NB4 (cell line): ENCODE results near the gene CREBBP.

Source experiments
- DNase-seq: peaks from one replicate; pipeline ENCODE4 v3.0.0; 2010; ENCODE audit warnings: low read depth
- H3K4me3 ChIP-seq: one replicate; pipeline ENCODE4 v1.5.1; 2011; ENCODE audit warnings: mild to moderate bottlenecking, low read depth, low read length, moderate library complexity
- MYC ChIP-seq: IDR thresholded peaks from 2 replicates; pipeline ENCODE4 v1.6.1; 2011; ENCODE audit warnings: low read depth, low read length
- POLR2A ChIP-seq: IDR thresholded peaks from 2 replicates; pipeline ENCODE4 v1.6.1; 2011; ENCODE audit warnings: mild to moderate bottlenecking; ENCODE audit not compliant: insufficient read length; ENCODE audit errors: extremely low read depth
- TF ChIP-seq, protein P1 (sequence below): IDR thresholded peaks from one replicate; pipeline ENCODE4 v1.5.1; 2012; ENCODE audit warnings: low read depth, low read length
- TF ChIP-seq, protein P2 (sequence below): IDR thresholded peaks from 2 replicates; pipeline ENCODE4 v1.6.1; 2011; ENCODE audit warnings: low read depth, low read length

The CREBBP gene

DNA sequence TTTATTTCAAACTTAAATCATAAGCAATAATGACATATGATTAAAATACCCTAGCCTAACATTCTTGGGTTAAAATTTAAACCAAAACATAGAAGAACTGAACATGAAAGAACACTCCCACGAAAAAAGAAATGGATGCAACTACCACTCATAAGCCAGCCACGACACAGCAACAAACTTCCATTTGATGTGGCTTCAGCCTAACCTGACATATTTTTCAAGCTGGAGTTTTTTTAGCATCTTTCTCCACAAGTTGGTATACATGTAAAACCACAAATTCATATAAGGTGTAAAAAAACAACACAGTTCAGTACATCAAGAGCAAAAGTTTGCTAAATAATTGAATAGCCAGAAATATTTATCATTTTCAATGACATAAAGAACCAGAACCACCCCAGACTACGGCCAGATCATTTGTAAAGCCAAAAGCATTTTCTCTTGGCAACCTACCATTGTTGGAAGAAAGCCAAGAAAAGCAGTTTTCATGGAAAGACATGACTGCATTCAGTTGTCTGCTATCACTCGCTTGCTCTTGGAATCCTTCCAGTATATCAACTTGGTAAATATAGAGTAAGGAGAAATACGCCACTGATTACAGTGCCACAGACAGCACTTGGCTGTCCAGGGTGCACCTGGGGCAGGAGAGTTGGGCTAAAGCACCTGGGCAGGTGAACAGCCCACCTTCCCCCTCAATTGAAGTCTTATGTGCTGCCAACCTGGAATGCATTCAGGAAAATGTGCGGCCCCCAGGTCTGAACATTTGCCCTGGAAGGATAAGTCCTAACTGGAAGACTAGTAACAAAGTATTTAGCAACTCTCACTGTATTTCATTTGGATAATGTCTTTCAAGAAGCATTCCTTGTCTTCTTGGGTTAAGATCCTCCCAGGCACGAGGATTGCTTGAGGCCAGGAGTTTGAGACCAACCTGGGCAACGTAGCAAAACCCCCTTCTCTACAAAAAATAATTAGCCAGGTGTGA, 60.5 kb downstream of the CREBBP start:
- H3K4me3 ChIP-seq: no peak overlapping the region
- DNase-seq: no peak
- TF ChIP-seq POLR2A (no peak), MYC (no peak)
- TF ChIP-seq, protein P1, sequence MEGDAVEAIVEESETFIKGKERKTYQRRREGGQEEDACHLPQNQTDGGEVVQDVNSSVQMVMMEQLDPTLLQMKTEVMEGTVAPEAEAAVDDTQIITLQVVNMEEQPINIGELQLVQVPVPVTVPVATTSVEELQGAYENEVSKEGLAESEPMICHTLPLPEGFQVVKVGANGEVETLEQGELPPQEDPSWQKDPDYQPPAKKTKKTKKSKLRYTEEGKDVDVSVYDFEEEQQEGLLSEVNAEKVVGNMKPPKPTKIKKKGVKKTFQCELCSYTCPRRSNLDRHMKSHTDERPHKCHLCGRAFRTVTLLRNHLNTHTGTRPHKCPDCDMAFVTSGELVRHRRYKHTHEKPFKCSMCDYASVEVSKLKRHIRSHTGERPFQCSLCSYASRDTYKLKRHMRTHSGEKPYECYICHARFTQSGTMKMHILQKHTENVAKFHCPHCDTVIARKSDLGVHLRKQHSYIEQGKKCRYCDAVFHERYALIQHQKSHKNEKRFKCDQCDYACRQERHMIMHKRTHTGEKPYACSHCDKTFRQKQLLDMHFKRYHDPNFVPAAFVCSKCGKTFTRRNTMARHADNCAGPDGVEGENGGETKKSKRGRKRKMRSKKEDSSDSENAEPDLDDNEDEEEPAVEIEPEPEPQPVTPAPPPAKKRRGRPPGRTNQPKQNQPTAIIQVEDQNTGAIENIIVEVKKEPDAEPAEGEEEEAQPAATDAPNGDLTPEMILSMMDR: no peak
- TF ChIP-seq, protein P2, sequence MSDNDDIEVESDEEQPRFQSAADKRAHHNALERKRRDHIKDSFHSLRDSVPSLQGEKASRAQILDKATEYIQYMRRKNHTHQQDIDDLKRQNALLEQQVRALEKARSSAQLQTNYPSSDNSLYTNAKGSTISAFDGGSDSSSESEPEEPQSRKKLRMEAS: no peak

DNA sequence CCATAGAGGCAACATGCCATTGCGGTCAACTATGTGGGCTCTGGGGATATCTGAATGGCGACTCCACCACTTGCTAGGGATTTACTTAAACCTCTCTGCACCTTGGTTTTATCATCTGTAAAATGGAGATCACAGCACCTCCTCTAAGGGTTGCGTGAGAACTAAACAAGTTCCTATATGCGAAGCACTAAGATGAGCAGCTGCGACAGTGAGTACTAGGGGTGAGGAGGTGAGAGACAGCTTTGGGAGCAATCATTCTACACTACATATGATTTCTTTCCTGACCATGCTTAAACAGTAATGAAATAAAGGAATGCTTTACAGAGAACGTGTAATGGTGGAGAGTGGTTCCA, 61.4 kb downstream of the CREBBP start:
- DNase-seq: no peak
- no peak overlapping the region for H3K4me3 ChIP-seq
- TF ChIP-seq, protein P1: no peak
- TF ChIP-seq MYC (no peak), POLR2A (no peak)
- TF ChIP-seq, protein P2: no peak

DNA sequence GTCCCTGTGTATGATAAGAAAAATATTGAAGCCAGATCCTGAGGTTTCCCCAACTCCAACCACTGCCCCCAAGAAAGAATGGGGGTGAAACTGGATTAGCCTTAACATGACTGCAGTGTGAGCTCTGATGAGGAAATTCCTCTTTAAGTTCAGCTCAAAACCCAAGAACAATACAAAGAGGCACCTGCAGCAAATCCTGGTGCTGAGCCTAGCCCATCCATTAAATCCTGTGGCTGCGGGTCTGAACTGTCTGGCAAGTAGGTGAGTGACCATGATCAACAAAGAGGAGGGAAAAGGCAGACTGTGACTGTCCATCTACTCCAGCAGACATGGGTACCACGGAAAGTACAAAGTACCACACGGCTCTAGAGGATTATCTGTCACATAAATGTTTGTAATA, 64.2 kb downstream of the CREBBP start:
- H3K4me3 ChIP-seq: no peak overlapping the region
- TF ChIP-seq POLR2A (no peak), MYC (no peak)
- TF ChIP-seq, protein P1: no peak
- TF ChIP-seq, protein P2: no peak
- no peak for DNase-seq

DNA sequence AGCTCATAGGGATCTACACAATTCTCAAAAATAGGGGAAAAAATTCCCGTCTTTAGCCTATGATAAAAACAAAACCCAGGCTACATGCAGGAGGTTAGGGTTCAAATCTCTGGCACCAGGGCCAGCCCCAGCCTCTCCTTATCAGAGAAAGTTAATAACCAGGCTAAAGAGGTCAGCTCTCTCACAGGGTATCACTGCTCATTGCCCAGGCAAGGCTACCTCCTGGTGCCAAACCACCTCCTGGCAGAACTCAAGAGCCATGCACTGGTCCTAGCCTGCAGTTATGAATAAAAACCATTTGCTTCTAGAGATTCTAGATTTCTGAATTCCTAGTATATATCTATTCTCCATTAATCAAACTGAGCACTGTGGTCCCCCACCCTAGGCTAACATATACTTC, 65.8 kb downstream of the CREBBP start:
- TF ChIP-seq POLR2A: no peak
- TF ChIP-seq, protein P1: no peak
- TF ChIP-seq, protein P2: no peak
- TF ChIP-seq MYC: no peak
- DNase-seq: no peak
- no peak overlapping the region for H3K4me3 ChIP-seq

DNA sequence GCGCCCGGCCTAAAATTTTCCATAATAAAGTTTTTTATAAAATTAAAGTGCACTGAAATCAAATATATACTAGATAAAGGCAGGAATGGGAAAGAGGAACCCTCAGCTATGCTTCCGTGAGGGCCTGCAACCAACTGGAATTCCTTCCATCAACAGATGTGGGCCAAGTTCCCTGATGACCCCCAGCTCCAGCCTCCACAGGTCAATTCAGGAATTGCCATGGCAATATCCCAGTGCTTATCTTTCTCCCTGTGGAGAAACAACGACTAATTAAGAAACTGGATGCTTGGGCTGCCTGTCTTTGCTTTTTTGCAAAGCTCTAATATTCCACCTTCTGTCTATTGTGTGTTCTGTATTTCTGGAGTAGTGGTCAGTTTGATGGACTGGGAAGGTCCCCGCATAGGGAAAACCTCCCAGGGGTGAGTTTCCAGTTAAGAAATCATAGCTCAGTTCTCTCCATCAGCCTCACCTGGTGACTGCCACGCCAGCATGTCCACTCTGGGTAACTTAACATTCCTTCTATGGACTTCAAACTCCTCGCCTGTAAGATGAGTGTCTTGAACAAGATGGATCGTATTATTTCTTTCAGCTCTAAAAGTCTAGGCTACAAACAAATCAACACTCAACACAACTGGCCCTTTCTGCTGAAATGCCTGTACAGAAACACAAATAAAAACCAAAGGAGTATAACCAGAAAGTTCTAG, 67.9 kb downstream of the CREBBP start:
- TF ChIP-seq MYC: no peak
- TF ChIP-seq POLR2A: no peak
- TF ChIP-seq, protein P1: no peak
- TF ChIP-seq, protein P2: no peak
- no peak overlapping the region for H3K4me3 ChIP-seq
- DNase-seq: no peak
